Astrocyte (in vitro differentiated cells and primary cell): Measurements from ENCODE around the gene LIMK1. TPM values are rescaled to one million over a fixed set of nuclear protein-coding genes. Genes with fewer than 3 reads are reported as not detected.

ENCODE experiments used
- DNase-seq: peaks from one replicate; pipeline ENCODE4 v3.0.0-alpha.2; 2010; ENCODE audit warnings: low read depth
- FAIRE-seq: peaks from 2 replicates; lab custom pipeline; 2011; peaks lifted over from hg19 to GRCh38; lab: Jason Lieb, UNC
- H2AFZ ChIP-seq: 2 replicates; pipeline ENCODE4 v1.6.0; 2012; ENCODE audit warnings: low read depth, low read length, inconsistent platforms
- H3K27ac ChIP-seq: 2 replicates; pipeline ENCODE4 v1.5.1; 2011; ENCODE audit warnings: low read depth, low read length, inconsistent platforms
- H3K27me3 ChIP-seq: 2 replicates; pipeline ENCODE4 v1.6.0; 2011; ENCODE audit warnings: low read length, inconsistent platforms; ENCODE audit not compliant: insufficient read depth
- H3K36me3 ChIP-seq: 2 replicates; pipeline ENCODE4 v1.5.1; 2011; ENCODE audit warnings: low read length, inconsistent platforms; ENCODE audit not compliant: insufficient read depth
- H3K4me1 ChIP-seq: 2 replicates; pipeline ENCODE4 v1.5.1; 2011; ENCODE audit warnings: low read length, inconsistent platforms; ENCODE audit not compliant: insufficient read depth
- H3K4me2 ChIP-seq: 2 replicates; pipeline ENCODE4 v1.6.0; 2012; ENCODE audit warnings: low read length, inconsistent platforms
- H3K4me3 ChIP-seq: 2 replicates; pipeline ENCODE4 v1.5.1; 2011; ENCODE audit warnings: low read depth, mild to moderate bottlenecking, low read length, inconsistent platforms; ENCODE audit not compliant: insufficient read depth
- H3K79me2 ChIP-seq: 2 replicates; pipeline ENCODE4 v1.6.0; 2012; ENCODE audit warnings: mild to moderate bottlenecking, low read length, inconsistent platforms; ENCODE audit not compliant: insufficient read depth
- H3K9ac ChIP-seq: 2 replicates; pipeline ENCODE4 v1.6.0; 2012; ENCODE audit warnings: mild to moderate bottlenecking, low read length, inconsistent platforms
- H3K9me3 ChIP-seq: 2 replicates; pipeline ENCODE4 v1.5.1; 2012; ENCODE audit warnings: low read depth, mild to moderate bottlenecking, low read length, inconsistent platforms; ENCODE audit not compliant: insufficient read depth
- H4K20me1 ChIP-seq: 2 replicates; pipeline ENCODE4 v1.6.0; 2012; ENCODE audit warnings: low read length, inconsistent platforms; ENCODE audit not compliant: insufficient read depth
- H3K27ac Mint-ChIP-seq: one replicate; pipeline ENCODE4 v1.8.0; 2021; ENCODE audit warnings: mild to moderate bottlenecking, mixed read lengths; ENCODE audit not compliant: unreplicated experiment
- H3K27me3 Mint-ChIP-seq: one replicate; pipeline ENCODE4 v1.8.0; 2021; ENCODE audit warnings: low read depth, mixed read lengths; ENCODE audit not compliant: unreplicated experiment
- H3K36me3 Mint-ChIP-seq: one replicate; pipeline ENCODE4 v1.8.0; 2021; ENCODE audit warnings: low read depth, mixed read lengths; ENCODE audit not compliant: unreplicated experiment
- H3K4me1 Mint-ChIP-seq: one replicate; pipeline ENCODE4 v1.8.0; 2021; ENCODE audit warnings: low read depth, mixed read lengths; ENCODE audit not compliant: unreplicated experiment
- H3K4me3 Mint-ChIP-seq: one replicate; pipeline ENCODE4 v1.8.0; 2021; ENCODE audit warnings: mild to moderate bottlenecking, moderate library complexity, mixed read lengths; ENCODE audit not compliant: unreplicated experiment
- H3K9me3 Mint-ChIP-seq: one replicate; pipeline ENCODE4 v1.8.0; 2021; ENCODE audit warnings: mild to moderate bottlenecking, mixed read lengths; ENCODE audit not compliant: unreplicated experiment
- CTCF ChIP-seq: IDR thresholded peaks from 2 replicates; pipeline ENCODE4 v1.5.1; 2011; ENCODE audit warnings: low read depth, mild to moderate bottlenecking, inconsistent platforms, low read length, moderate library complexity; ENCODE audit not compliant: insufficient read depth
- EZH2 ChIP-seq: IDR thresholded peaks from 2 replicates; pipeline ENCODE4 v1.6.1; 2012; ENCODE audit warnings: mild to moderate bottlenecking, low read length, inconsistent platforms; ENCODE audit not compliant: insufficient read depth
- total RNA-seq: library from RNA; stranded (reverse); gene quantifications from 2 replicates; pipeline ENCODE4 v1.2.1, GENCODE V29; 2021

Gene LIMK1
- total RNA-seq, 1 donor from 2014 or later: 67.8 TPM

- peaks cover 6% of the 10 kb centered on the region for H3K4me1 ChIP-seq
- no peaks in the 10 kb centered on the region for H3K79me2 ChIP-seq
- H4K20me1 ChIP-seq: no peaks in the 10 kb centered on the region
- no peak overlapping the region for H3K4me2 ChIP-seq
- no peak overlapping the region for H3K4me3 ChIP-seq
- Mint-ChIP-seq H3K4me1 (no peaks in the 10 kb centered on the region), H3K27me3 (peaks cover 45% of the 10 kb centered on the region), H3K27ac (no peak overlapping the region), H3K9me3 (no peaks in the 10 kb centered on the region), H3K36me3 (no peaks in the 10 kb centered on the region), H3K4me3 (no peak overlapping the region)
- DNase-seq (no peak), FAIRE-seq (no peak)
- H3K9ac ChIP-seq: no peak overlapping the region
- no peaks in the 10 kb centered on the region for H3K27me3 ChIP-seq
- H3K9me3 ChIP-seq: no peaks in the 10 kb centered on the region
- no peaks in the 10 kb centered on the region for H3K36me3 ChIP-seq
- no peak overlapping the region for H2AFZ ChIP-seq
- H3K27ac ChIP-seq: no peak overlapping the region
- TF ChIP-seq CTCF (no peak), EZH2 (no peak)
These were observed 45.2 kb upstream of the LIMK1 start for GRCh38 chr7:74038194-74038961.

GRCh38 chr7:74039337-74039736 is 44.3 kb upstream of the LIMK1 start:
- TF ChIP-seq CTCF (no peak), EZH2 (no peak)
- no peak overlapping the region for H3K9ac ChIP-seq

GRCh38 chr7:74040101-74040790 is 43.4 kb upstream of the LIMK1 start:
- H3K27me3 Mint-ChIP-seq: peaks cover 55% of the 10 kb centered on the region
- H3K9me3 ChIP-seq: no peaks in the 10 kb centered on the region
- no peak overlapping the region for H3K27ac Mint-ChIP-seq
- no peak overlapping the region for H3K4me3 ChIP-seq
- no peak overlapping the region for H2AFZ ChIP-seq
- H3K4me1 Mint-ChIP-seq: peaks cover 3% of the 10 kb centered on the region
- H3K27ac ChIP-seq: no peak overlapping the region
- no peaks in the 10 kb centered on the region for H3K36me3 ChIP-seq
- H3K27me3 ChIP-seq: no peaks in the 10 kb centered on the region
- no peaks in the 10 kb centered on the region for H3K36me3 Mint-ChIP-seq
- no peaks in the 10 kb centered on the region for H3K9me3 Mint-ChIP-seq
- no peak for TF ChIP-seq EZH2
- TF ChIP-seq CTCF: no peak
- FAIRE-seq: no peak
- no peak overlapping the region for H3K4me3 Mint-ChIP-seq
- H3K9ac ChIP-seq: no peak overlapping the region
- no peak for DNase-seq
- H3K79me2 ChIP-seq: no peaks in the 10 kb centered on the region
- no peak overlapping the region for H3K4me2 ChIP-seq
- peaks cover 13% of the 10 kb centered on the region for H3K4me1 ChIP-seq
- H4K20me1 ChIP-seq: no peaks in the 10 kb centered on the region

More at GRCh38 chr7:74039337-74039736, 44.3 kb upstream of the LIMK1 start:
- Mint-ChIP-seq H3K9me3 (no peaks in the 10 kb centered on the region), H3K4me1 (peaks cover 2% of the 10 kb centered on the region), H3K27ac (no peak overlapping the region), H3K4me3 (no peak overlapping the region), H3K36me3 (no peaks in the 10 kb centered on the region), H3K27me3 (peaks cover 53% of the 10 kb centered on the region)
- Histone ChIP-seq H3K36me3 (no peaks in the 10 kb centered on the region), H3K4me2 (no peak overlapping the region), H3K79me2 (no peaks in the 10 kb centered on the region), H3K27me3 (no peaks in the 10 kb centered on the region), H3K4me1 (peaks cover 13% of the 10 kb centered on the region), H3K27ac (no peak overlapping the region), H3K4me3 (no peak overlapping the region), H4K20me1 (no peaks in the 10 kb centered on the region), H3K9me3 (no peaks in the 10 kb centered on the region), H2AFZ (no peak overlapping the region)
- FAIRE-seq (no peak), DNase-seq (no peak)
